ENCODE measurements around the gene NCOA4. TPM values are rescaled to one million over a fixed set of nuclear protein-coding genes. Genes with fewer than 3 reads are reported as not detected.

The NCOA4 gene
- total and polyA plus RNA-seq, 2 of the 8 experiments (the other 6 are each of a cell fraction or from before 2014, with no cell fraction given), result 28.9 to 65.2 TPM

GRCh38 chr10:46012746-46013145 is 17.7 kb downstream of the NCOA4 start:
- Histone ChIP-seq H3K79me1 (ENCODE audit: low read depth, low read length) (no peaks in the 10 kb centered on the region; the same call in 1 of the 2 replicates), H3K9me3 (ENCODE audit: insufficient read depth in 2 of 2, low read depth in 1 of 2, low read length in 1 of 2) (no peaks in the 10 kb centered on the region), H2BK120ac (replicated peaks; ENCODE audit: low read depth, low read length) (no peak overlapping the region), H3K4me2 (ENCODE audit: insufficient read depth in 1 of 2, low read depth in 2 of 2, low read length in 2 of 2) (no peak overlapping the region), H3K27me3 (replicated peaks in 1 of 4; ENCODE audit: control insufficient read depth in 3 of 4, extremely low read depth in 1 of 4, insufficient read depth in 3 of 4, low read length in 3 of 4) (peaks cover 0 to 1% (median 0%) of the 10 kb centered on the region in 4 experiments; a peak in 1 of 7 replicates), H4K8ac (ENCODE audit: extremely low read depth, insufficient read depth, low read length) (no peak overlapping the region), H4K20me1 (replicated peaks in 1 of 2; ENCODE audit: control insufficient read depth in 1 of 2, insufficient read depth in 2 of 2, low read length in 2 of 2) (peaks cover 1 to 2% of the 10 kb centered on the region in 2 experiments), H2AFZ (ENCODE audit: low read length) (no peak overlapping the region), H2BK15ac (ENCODE audit: low read length) (no peak overlapping the region), H2BK12ac (ENCODE audit: low read depth, low read length) (no peak overlapping the region), H3K4ac (replicated peaks; ENCODE audit: insufficient read length, low read depth, low read length) (no peak overlapping the region), H3K36me3 (ENCODE audit: control insufficient read depth in 2 of 4, insufficient read depth in 4 of 4, low read length in 3 of 4) (peaks cover 6 to 45% (median 31%) of the 10 kb centered on the region in 4 experiments; a peak in 7 of 8 replicates), H3K14ac (ENCODE audit: insufficient read length) (no peak overlapping the region), H3K9ac (replicated peaks in 1 of 4; ENCODE audit: extremely low read depth in 1 of 4, low read depth in 3 of 4, low read length in 3 of 4) (no peak overlapping the region), H3K18ac (ENCODE audit: extremely low read depth, low read length) (no peak overlapping the region), H4K5ac (ENCODE audit: insufficient read length, low read depth, low read length) (no peak overlapping the region), H3K79me2 (ENCODE audit: control insufficient read depth in 1 of 2, insufficient read depth in 2 of 2, low read length in 2 of 2) (peaks cover 0 to 10% of the 10 kb centered on the region in 2 experiments; a peak in 3 of 4 replicates), H3K4me3 (ENCODE audit: extremely low read depth in 1 of 4, insufficient read depth in 2 of 4, low read depth in 3 of 4, low read length in 4 of 4) (no peak overlapping the region), H2BK20ac (ENCODE audit: low read length) (no peak overlapping the region), H3K56ac (replicated peaks; ENCODE audit: insufficient read length, low read depth, low read length) (no peak overlapping the region), H3K23me2 (ENCODE audit: low read depth, low read length) (no peaks in the 10 kb centered on the region), H3K27ac (ENCODE audit: low read depth, low read length) (no peak overlapping the region), H2AK5ac (ENCODE audit: low read depth, low read length) (no peak overlapping the region), H4K91ac (replicated peaks; ENCODE audit: insufficient read length, low read length) (no peak overlapping the region), H3K4me1 (replicated peaks in 1 of 4; ENCODE audit: control insufficient read depth in 3 of 4, insufficient read depth in 4 of 4, low read length in 3 of 4) (no peaks in the 10 kb centered on the region), H3K23ac (ENCODE audit: insufficient read length) (no peak overlapping the region), H2BK5ac (ENCODE audit: low read depth, low read length) (no peak overlapping the region)
- TF ChIP-seq POLR2AphosphoS5 (IDR thresholded peaks at IDR 0.05; ENCODE audit: low read depth, low read length) (no peak), SUZ12 (IDR thresholded peaks at IDR 0.05; ENCODE audit: low read length) (no peak), BRCA1 (IDR thresholded peaks at IDR 0.05; ENCODE audit: low read depth, low read length) (no peak), CBX8 (IDR thresholded peaks at IDR 0.05; ENCODE audit: borderline replicate concordance, low read depth, low read length) (no peak), NRF1 (IDR thresholded peaks at IDR 0.05; ENCODE audit: low read depth, low read length) (no peak), CTBP2 (IDR thresholded peaks at IDR 0.05; ENCODE audit: borderline replicate concordance, insufficient read depth, insufficient read length, low read length) (no peak), JUN (IDR thresholded peaks at IDR 0.05; ENCODE audit: low read depth, low read length) (no peak)
- WGBS, 2 experiments (ENCODE audit: extremely low coverage in 1 of 2, insufficient coverage in 1 of 2, insufficient read length in 1 of 2, insufficient replicate concordance in 2 of 2, low coverage in 1 of 2, low lambda C conversion rate in 2 of 2, missing lambda C conversion rate in 1 of 2), result 89% methylated on average over 3 of the region's 3 CpGs; no CpG with 5 or more reads in 1 of the 2 experiments
- ChIA-PET CTCF (ENCODE audit: partially characterized antibody) (no interaction called here), POLR2A (ENCODE audit: partially characterized antibody) (interaction anchor here (0.6 to 1.3 kb wide), 2 partner anchors 9 to 11 kb away, joined by 3 to 4 read pairs; no protein-coding TSS in a partner anchor)
- no peak for DNase-seq (ENCODE audit: low read depth in 1 of 2, low spot score in 2 of 2)
- no peak for FAIRE-seq
